ENCODE data around the gene SLCO3A1. TPM values are rescaled to one million over a fixed set of nuclear protein-coding genes. Genes with fewer than 3 reads are reported as not detected.

SLCO3A1 gene
- total and polyA plus RNA-seq, 8 donors, result 2.4 to 38.8 (median 7.7) TPM

DNA sequence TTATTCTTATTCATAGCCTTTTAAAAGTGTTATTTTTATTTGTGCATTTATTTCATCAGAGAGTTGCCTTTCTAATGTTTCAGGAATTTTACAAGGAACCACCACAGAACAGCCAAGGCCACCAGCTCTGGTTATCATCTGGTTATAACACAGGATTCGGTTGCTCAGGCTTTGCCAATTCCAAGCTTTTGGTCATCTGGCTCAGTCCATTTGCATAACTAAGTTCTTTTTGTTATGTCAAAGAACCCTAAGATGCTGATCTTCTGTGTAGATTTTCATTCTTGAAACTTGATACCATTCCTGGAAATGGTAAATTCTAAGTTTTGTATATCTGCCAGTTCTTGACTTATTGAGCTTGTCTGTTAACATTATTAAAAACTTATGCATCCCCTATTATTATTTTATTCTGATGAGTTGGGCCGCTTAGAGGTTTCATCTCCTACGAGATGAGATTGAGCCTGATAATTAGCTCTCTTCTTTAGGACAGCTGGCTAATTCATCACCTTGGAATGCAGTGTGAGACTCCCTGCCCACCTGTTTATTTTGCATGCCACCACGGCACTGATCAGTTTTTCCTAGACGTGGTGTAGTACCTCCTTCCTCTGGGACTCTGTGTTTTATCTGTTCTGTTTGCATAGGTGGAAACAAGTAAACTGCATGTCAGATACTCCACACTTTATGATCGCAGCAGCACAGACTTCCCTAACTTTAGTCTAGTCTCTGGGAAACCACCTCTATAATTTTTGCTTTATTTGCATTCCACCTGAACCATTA is 264.8 kb downstream of the SLCO3A1 start:
- intact Hi-C loops (cut with DNase I; ENCODE audit: low total_unique reads), result no loop called here
- Histone ChIP-seq H3K4me3 (no peak overlapping the region), H3K9me3 (no peaks in the 10 kb centered on the region), H3K27me3 (no peaks in the 10 kb centered on the region), H3K4me1 (peaks cover 0 to 21% (median 13%) of the 10 kb centered on the region in 4 donors), H3K27ac (no peak overlapping the region), H3K36me3 (peaks cover 0 to 28% (median 23%) of the 10 kb centered on the region in 4 donors)
- TF ChIP-seq, protein P1, sequence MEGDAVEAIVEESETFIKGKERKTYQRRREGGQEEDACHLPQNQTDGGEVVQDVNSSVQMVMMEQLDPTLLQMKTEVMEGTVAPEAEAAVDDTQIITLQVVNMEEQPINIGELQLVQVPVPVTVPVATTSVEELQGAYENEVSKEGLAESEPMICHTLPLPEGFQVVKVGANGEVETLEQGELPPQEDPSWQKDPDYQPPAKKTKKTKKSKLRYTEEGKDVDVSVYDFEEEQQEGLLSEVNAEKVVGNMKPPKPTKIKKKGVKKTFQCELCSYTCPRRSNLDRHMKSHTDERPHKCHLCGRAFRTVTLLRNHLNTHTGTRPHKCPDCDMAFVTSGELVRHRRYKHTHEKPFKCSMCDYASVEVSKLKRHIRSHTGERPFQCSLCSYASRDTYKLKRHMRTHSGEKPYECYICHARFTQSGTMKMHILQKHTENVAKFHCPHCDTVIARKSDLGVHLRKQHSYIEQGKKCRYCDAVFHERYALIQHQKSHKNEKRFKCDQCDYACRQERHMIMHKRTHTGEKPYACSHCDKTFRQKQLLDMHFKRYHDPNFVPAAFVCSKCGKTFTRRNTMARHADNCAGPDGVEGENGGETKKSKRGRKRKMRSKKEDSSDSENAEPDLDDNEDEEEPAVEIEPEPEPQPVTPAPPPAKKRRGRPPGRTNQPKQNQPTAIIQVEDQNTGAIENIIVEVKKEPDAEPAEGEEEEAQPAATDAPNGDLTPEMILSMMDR (IDR thresholded peaks at IDR 0.05), result no peak
- TF ChIP-seq EP300 (IDR thresholded peaks at IDR 0.05), result no peak
- TF ChIP-seq POLR2AphosphoS5 (IDR thresholded peaks at IDR 0.05), result no peak
- no peak for DNase-seq
- WGBS, 5 donors, result 41 to 69% (median 48%) methylated on average over 6 of the region's 6 CpGs

DNA sequence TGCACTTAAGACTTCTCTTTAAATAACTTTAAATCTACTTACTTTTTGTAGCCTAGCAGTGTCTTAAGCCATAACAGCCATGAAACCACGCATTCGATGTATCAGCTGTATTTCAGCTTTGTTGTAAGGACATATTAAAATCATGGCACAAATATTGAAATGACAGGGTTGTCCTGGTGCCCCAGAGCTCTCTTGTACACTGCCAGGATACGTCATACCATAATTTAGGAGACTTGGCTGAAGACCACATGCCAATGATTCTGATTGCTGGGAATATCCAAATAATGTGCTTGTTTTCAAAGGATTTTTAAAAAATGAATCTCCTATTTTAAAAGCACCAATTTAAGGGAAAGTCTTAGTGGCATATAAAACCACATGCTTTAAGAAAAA is 265.4 kb downstream of the SLCO3A1 start:
- 84 to 89% (median 87%) methylated on average over 3 of the region's 3 CpGs for WGBS, 5 donors
- H3K9me3 ChIP-seq, result no peaks in the 10 kb centered on the region
- H3K27me3 ChIP-seq, result no peaks in the 10 kb centered on the region
- TF ChIP-seq POLR2AphosphoS5 (IDR thresholded peaks at IDR 0.05), result no peak
- no peak for TF ChIP-seq POLR2A (IDR thresholded peaks at IDR 0.05)
- TF ChIP-seq, protein P1 (IDR thresholded peaks at IDR 0.05), result no peak
- no peak for TF ChIP-seq EP300 (IDR thresholded peaks at IDR 0.05)
- H3K36me3 ChIP-seq, result peaks cover 0 to 34% (median 25%) of the 10 kb centered on the region in 4 donors
- H3K27ac ChIP-seq, result no peak overlapping the region
- intact Hi-C loops (cut with DNase I; ENCODE audit: low total_unique reads), result no loop called here
- no peak for DNase-seq
- H3K4me1 ChIP-seq, result peaks cover 0 to 21% (median 13%) of the 10 kb centered on the region in 4 donors
- H3K4me3 ChIP-seq, result no peak overlapping the region

DNA sequence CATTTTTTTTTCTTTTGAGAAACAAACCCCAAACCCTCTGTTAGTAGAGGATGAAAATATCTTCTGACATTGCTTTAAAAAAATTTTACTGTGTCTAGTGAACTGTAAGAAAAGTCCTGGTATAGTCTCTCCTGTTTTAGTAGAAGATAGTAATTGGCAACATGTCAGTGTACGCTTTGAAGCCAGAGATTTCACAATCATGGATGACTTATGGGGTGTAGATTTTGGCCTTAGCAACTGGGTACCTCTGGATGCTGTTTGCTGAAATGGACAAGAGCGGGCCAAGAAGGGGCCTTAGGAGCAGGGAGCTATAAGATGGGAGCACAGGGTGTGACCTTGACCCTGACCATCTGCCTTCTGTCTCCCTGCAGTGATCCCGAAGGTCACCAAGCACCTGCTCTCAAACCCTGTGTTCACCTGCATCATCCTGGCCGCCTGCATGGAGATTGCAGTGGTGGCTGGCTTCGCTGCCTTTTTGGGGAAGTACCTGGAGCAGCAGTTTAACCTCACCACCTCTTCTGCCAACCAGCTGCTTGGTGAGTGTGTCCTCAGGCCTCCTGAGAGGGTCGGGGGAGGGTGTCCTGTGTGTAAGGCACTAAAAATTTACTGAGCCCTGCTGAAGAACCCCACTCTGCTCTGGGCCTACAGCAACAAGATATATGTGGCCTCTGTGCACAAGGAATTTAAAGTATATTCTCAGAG is 266.7 kb downstream of the SLCO3A1 start:
- Histone ChIP-seq H3K4me1 (peaks cover 0 to 21% (median 13%) of the 10 kb centered on the region in 4 donors), H3K27me3 (no peaks in the 10 kb centered on the region), H3K4me3 (no peak overlapping the region), H3K9me3 (no peaks in the 10 kb centered on the region), H3K27ac (no peak overlapping the region), H3K36me3 (peaks cover 0 to 43% (median 27%) of the 10 kb centered on the region in 4 donors)
- WGBS, 5 donors, result 72 to 82% (median 77%) methylated on average over 6 of the region's 6 CpGs
- intact Hi-C loops (cut with DNase I; ENCODE audit: low total_unique reads), result no loop called here
- TF ChIP-seq, protein P1 (IDR thresholded peaks at IDR 0.05), result no peak
- TF ChIP-seq EP300 (IDR thresholded peaks at IDR 0.05), result no peak
- TF ChIP-seq POLR2AphosphoS5 (IDR thresholded peaks at IDR 0.05), result no peak
- no peak for TF ChIP-seq POLR2A (IDR thresholded peaks at IDR 0.05)
- DNase-seq, result no peak

DNA sequence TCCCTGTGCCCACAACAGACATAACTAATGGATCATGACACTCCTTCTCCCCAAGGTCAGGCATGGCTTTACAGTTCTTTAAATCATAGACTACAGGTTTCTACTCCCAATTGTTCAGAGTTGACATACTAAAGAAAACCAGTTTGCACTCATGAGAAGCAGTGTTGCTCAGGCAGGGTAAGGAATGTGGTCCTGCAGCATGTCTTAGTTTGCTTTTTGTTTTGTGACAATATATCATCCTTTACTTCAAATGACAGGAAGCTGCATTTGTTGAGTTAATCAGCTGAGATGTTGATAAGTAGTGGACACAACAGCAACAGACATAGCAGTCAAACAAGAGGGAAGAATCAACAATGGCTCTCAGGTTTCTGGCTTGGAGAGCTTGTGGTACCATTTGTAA is 267.5 kb downstream of the SLCO3A1 start:
- H3K9me3 ChIP-seq, result no peaks in the 10 kb centered on the region
- DNase-seq, result no peak
- TF ChIP-seq, protein P1 (IDR thresholded peaks at IDR 0.05), result no peak
- no peak for TF ChIP-seq POLR2A (IDR thresholded peaks at IDR 0.05)
- no peak for TF ChIP-seq EP300 (IDR thresholded peaks at IDR 0.05)

More for the DNA sequence above, 267.5 kb downstream of the SLCO3A1 start:
- no peaks in the 10 kb centered on the region for H3K27me3 ChIP-seq
- H3K4me1 ChIP-seq, result peaks cover 0 to 21% (median 13%) of the 10 kb centered on the region in 4 donors
- H3K4me3 ChIP-seq, result no peak overlapping the region
- intact Hi-C loops (cut with DNase I; ENCODE audit: low total_unique reads), result no loop called here
- H3K36me3 ChIP-seq, result peaks cover 0 to 47% (median 31%) of the 10 kb centered on the region in 4 donors
- H3K27ac ChIP-seq, result no peak overlapping the region
